CD14-positive monocyte (primary cell): ENCODE data around the gene CHAT. TPM values are rescaled to one million over a fixed set of nuclear protein-coding genes. Genes with fewer than 3 reads are reported as not detected.

ENCODE experiments used
- DNase-seq, 3 donors: peaks; one replicate each; pipeline ENCODE4 v3.0.0-alpha.2; 2011 to 2022
- H2AFZ ChIP-seq: 2 replicates; pipeline ENCODE4 v1.6.0; 2012; ENCODE audit warnings: mild to moderate bottlenecking, low read depth, low read length, inconsistent platforms; ENCODE audit not compliant: insufficient read depth, poor library complexity, severe bottlenecking
- H3K27ac ChIP-seq, 2 donors: 1 replicate in 1 of 2; 2 replicates in 1 of 2; pipeline ENCODE4 v1.5.1; 2012 to 2013; ENCODE audit warnings: low read length in 2 of 2, control low read depth in 1 of 2, inconsistent platforms in 1 of 2, low read depth in 1 of 2, mild to moderate bottlenecking in 1 of 2
- H3K27me3 ChIP-seq, 2 donors: one replicate each; pipeline versions ENCODE4 v1.6.0 to v1.6.1; 2011 to 2013; ENCODE audit warnings: low read length in 2 of 2; ENCODE audit not compliant: control insufficient read depth in 2 of 2, insufficient read depth in 2 of 2
- H3K36me3 ChIP-seq, 2 donors: replicated peaks in 1 of 2; 1 replicate in 1 of 2; 2 replicates in 1 of 2; pipeline versions ENCODE4 v1.5.1 to v1.6.1; 2012 to 2013; ENCODE audit warnings: low read length in 2 of 2, control low read depth in 1 of 2, inconsistent platforms in 1 of 2, mild to moderate bottlenecking in 1 of 2; ENCODE audit not compliant: insufficient read depth in 2 of 2, control insufficient read depth in 1 of 2
- H3K4me1 ChIP-seq, 2 donors: 1 replicate in 1 of 2; 2 replicates in 1 of 2; pipeline versions ENCODE4 v1.5.1 to v1.6.1; 2012 to 2013; ENCODE audit warnings: low read length in 2 of 2, control low read depth in 1 of 2, inconsistent platforms in 1 of 2, mild to moderate bottlenecking in 1 of 2, moderate library complexity in 1 of 2; ENCODE audit not compliant: insufficient read depth in 2 of 2, control insufficient read depth in 1 of 2
- H3K4me2 ChIP-seq: replicated peaks from 2 replicates; pipeline ENCODE3; 2012; ENCODE audit warnings: low read length, moderate library complexity, mild to moderate bottlenecking; ENCODE audit not compliant: poor library complexity, severe bottlenecking; ENCODE audit errors: extremely low read depth
- H3K4me3 ChIP-seq, 3 experiments: fragments of 200-600 bp in 1 of 3; sonication (generic) in 1 of 3; replicated peaks in 1 of 3; 1 replicate in 2 of 3; 2 replicates in 1 of 3; pipeline ENCODE4 v1.5.1; 2011 to 2013; ENCODE audit warnings: low read length in 3 of 3, mild to moderate bottlenecking in 3 of 3, control low read depth in 2 of 3, low read depth in 2 of 3, inconsistent platforms in 1 of 3, moderate library complexity in 1 of 3
- H3K79me2 ChIP-seq: 2 replicates; pipeline ENCODE4 v1.6.0; 2012; ENCODE audit warnings: mild to moderate bottlenecking, control low read depth, inconsistent platforms, low read length, moderate library complexity; ENCODE audit not compliant: insufficient read depth
- H3K9ac ChIP-seq: 2 replicates; pipeline ENCODE4 v1.6.0; 2017; ENCODE audit warnings: low read length, mild to moderate bottlenecking; ENCODE audit not compliant: insufficient read depth, poor library complexity, severe bottlenecking
- H3K9me3 ChIP-seq, 2 donors: replicated peaks in 1 of 2; 1 replicate in 1 of 2; 2 replicates in 1 of 2; pipeline versions ENCODE4 v1.5.1 to v1.6.1; 2012 to 2013; ENCODE audit warnings: low read length in 2 of 2, control low read depth in 1 of 2; ENCODE audit not compliant: control insufficient read depth in 1 of 2, insufficient read depth in 1 of 2
- H4K20me1 ChIP-seq: 2 replicates; pipeline ENCODE4 v1.6.0; 2012; ENCODE audit warnings: mild to moderate bottlenecking, low read length, control low read depth, moderate library complexity; ENCODE audit not compliant: insufficient read depth
- H3K27ac Mint-ChIP-seq, 7 donors: one replicate each; pipeline ENCODE4 v1.8.0; 2020; ENCODE audit warnings: mild to moderate bottlenecking in 7 of 7, mixed read lengths in 7 of 7, moderate library complexity in 6 of 7, inconsistent platforms in 2 of 7
- H3K27me3 Mint-ChIP-seq, 3 donors: one replicate each; pipeline ENCODE4 v1.8.0; 2021 to 2022; ENCODE audit warnings: low read depth in 3 of 3, mild to moderate bottlenecking in 3 of 3, mixed read lengths in 3 of 3, moderate library complexity in 3 of 3, inconsistent platforms in 1 of 3
- H3K36me3 Mint-ChIP-seq, 2 donors: one replicate each; pipeline ENCODE4 v1.8.0; 2020; ENCODE audit warnings: mixed read lengths in 2 of 2, inconsistent platforms in 1 of 2, mild to moderate bottlenecking in 1 of 2
- H3K4me1 Mint-ChIP-seq: one replicate; pipeline ENCODE4 v1.8.0; 2020; ENCODE audit warnings: mild to moderate bottlenecking, mixed read lengths
- H3K4me3 Mint-ChIP-seq, 2 donors: one replicate each; pipeline ENCODE4 v1.8.0; 2020; ENCODE audit warnings: mild to moderate bottlenecking in 2 of 2, mixed read lengths in 2 of 2, moderate library complexity in 1 of 2
- H3K9me3 Mint-ChIP-seq, 7 donors: one replicate each; pipeline ENCODE4 v1.8.0; 2020 to 2022; ENCODE audit warnings: mixed read lengths in 7 of 7, mild to moderate bottlenecking in 6 of 7, moderate library complexity in 6 of 7, inconsistent platforms in 2 of 7
- WGBS: methylation state at CpG from one replicate; pipeline ENCODE4 v1.1.5; 2013; ENCODE audit warnings: missing lambda C conversion rate; ENCODE audit not compliant: insufficient coverage; 5-methylcytosine and 5-hydroxymethylcytosine counted together
- intact Hi-C, 2 donors: fragments of 100-400 bp; cut with micrococcal nuclease; formaldehyde crosslinking; loops; one replicate each; pipeline versions ENCODE4 v1.15.0 to v1.15.1; 2023
- polyA plus RNA-seq, 3 donors: library from polyadenylated mRNA; depleted of rRNA in 1 of 3; unstranded in 2 of 3; stranded (reverse) in 1 of 3; fragments of 300-500 nt in 2 of 3; fragments of >200 nt in 1 of 3; fragmentation: Illumina TruSeq in 2 of 3; gene quantifications; 1 replicate in 2 of 3; 2 replicates in 1 of 3; pipeline ENCODE4 v1.2.3, GENCODE V29; 2012 to 2021
- TF ChIP-seq, protein P1 (sequence below): fragments of 200-600 bp; IDR thresholded peaks from one replicate; pipeline ENCODE4 v1.8.0; 2022; ENCODE audit warnings: antibody characterized with exemption, mild to moderate bottlenecking

Gene CHAT
- polyA plus RNA-seq, 3 donors: not detected

DNA sequence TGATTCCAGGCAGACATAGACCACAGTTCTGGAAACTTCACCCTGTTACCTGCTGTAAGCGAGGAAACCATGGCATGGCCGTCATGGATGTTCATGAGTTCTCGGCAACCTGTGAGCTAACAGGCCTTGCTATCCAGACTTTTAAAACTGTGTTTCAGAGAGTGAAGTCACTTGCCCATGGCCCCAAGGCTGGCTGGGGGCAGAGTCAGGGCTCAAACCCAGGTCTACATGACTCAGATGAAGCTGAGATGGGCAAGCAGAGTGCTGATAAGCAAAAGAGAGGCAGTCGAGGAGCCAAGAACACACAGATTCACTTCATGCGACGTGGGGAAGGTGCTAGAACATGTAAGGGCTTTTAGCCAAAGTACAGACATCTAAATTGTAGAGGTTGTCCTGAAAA lies 97.1 kb downstream of the CHAT start:
- WGBS: 94% methylated on average over 6 of the region's 6 CpGs
- no peak overlapping the region for H3K4me3 ChIP-seq
- H3K36me3 ChIP-seq: no peaks in the 10 kb centered on the region
- Mint-ChIP-seq H3K4me1 (no peaks in the 10 kb centered on the region), H3K4me3 (no peak overlapping the region), H3K27ac (no peak overlapping the region), H3K9me3 (peaks cover 0 to 22% (median 9%) of the 10 kb centered on the region in 7 donors), H3K27me3 (peaks cover 2 to 12% (median 3%) of the 10 kb centered on the region in 3 donors), H3K36me3 (no peaks in the 10 kb centered on the region)
- H3K27me3 ChIP-seq: no peaks in the 10 kb centered on the region
- no peak overlapping the region for H3K27ac ChIP-seq
- H3K4me2 ChIP-seq: no peak overlapping the region
- H3K9ac ChIP-seq: no peak overlapping the region
- TF ChIP-seq, protein P1, sequence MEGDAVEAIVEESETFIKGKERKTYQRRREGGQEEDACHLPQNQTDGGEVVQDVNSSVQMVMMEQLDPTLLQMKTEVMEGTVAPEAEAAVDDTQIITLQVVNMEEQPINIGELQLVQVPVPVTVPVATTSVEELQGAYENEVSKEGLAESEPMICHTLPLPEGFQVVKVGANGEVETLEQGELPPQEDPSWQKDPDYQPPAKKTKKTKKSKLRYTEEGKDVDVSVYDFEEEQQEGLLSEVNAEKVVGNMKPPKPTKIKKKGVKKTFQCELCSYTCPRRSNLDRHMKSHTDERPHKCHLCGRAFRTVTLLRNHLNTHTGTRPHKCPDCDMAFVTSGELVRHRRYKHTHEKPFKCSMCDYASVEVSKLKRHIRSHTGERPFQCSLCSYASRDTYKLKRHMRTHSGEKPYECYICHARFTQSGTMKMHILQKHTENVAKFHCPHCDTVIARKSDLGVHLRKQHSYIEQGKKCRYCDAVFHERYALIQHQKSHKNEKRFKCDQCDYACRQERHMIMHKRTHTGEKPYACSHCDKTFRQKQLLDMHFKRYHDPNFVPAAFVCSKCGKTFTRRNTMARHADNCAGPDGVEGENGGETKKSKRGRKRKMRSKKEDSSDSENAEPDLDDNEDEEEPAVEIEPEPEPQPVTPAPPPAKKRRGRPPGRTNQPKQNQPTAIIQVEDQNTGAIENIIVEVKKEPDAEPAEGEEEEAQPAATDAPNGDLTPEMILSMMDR: no peak
- no peak overlapping the region for H2AFZ ChIP-seq
- H3K4me1 ChIP-seq: no peaks in the 10 kb centered on the region
- H4K20me1 ChIP-seq: no peaks in the 10 kb centered on the region
- DNase-seq: no peak
- intact Hi-C loops: no loop called here
- peaks cover 0 to 7% of the 10 kb centered on the region in 2 donors for H3K9me3 ChIP-seq
- no peaks in the 10 kb centered on the region for H3K79me2 ChIP-seq

DNA sequence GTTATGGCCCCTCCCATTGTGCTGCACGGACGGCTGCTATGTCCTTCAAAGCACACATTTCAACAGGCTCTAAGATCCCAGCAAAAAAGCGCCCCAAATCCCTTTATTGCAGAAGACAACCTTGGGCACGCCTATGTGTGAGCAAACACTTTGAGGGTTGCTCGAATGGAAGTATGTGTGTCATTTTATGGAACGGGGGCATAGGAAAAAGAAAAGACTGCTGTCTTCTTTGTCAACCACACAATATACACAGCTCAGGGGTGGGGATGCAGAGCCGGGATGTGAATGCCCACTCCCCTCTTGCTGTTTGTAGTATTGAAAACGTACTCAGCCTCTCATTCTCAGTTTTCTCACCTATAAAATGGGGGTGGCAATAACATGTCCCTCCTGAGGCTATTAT lies 97.6 kb downstream of the CHAT start:
- no peak for DNase-seq
- no peak overlapping the region for H3K27ac ChIP-seq
- H4K20me1 ChIP-seq: no peaks in the 10 kb centered on the region
- no peak overlapping the region for H3K27ac Mint-ChIP-seq
- no peak overlapping the region for H2AFZ ChIP-seq
- no peaks in the 10 kb centered on the region for H3K36me3 Mint-ChIP-seq
- TF ChIP-seq, protein P1: no peak
- H3K27me3 ChIP-seq: no peaks in the 10 kb centered on the region
- H3K4me3 Mint-ChIP-seq: no peak overlapping the region
- H3K79me2 ChIP-seq: no peaks in the 10 kb centered on the region
- no peak overlapping the region for H3K4me2 ChIP-seq
- peaks cover 0 to 7% of the 10 kb centered on the region in 2 donors for H3K9me3 ChIP-seq
- no peaks in the 10 kb centered on the region for H3K4me1 Mint-ChIP-seq
- H3K27me3 Mint-ChIP-seq: peaks cover 2 to 11% (median 3%) of the 10 kb centered on the region in 3 donors
- no peaks in the 10 kb centered on the region for H3K4me1 ChIP-seq
- no peak overlapping the region for H3K4me3 ChIP-seq
- no CpG with 5 or more reads among the region's 8 CpGs for WGBS
- intact Hi-C loops: no loop called here
- no peak overlapping the region for H3K9ac ChIP-seq
- peaks cover 2 to 22% (median 9%) of the 10 kb centered on the region in 7 donors for H3K9me3 Mint-ChIP-seq
- H3K36me3 ChIP-seq: no peaks in the 10 kb centered on the region
